GM12873 (cell line): ENCODE data around the gene HOXD12.

ENCODE experiments used
- CTCF ChIP-seq: IDR thresholded peaks from 2 replicates; pipeline ENCODE4 v1.5.1; 2012; ENCODE audit warnings: low read depth, mild to moderate bottlenecking, moderate library complexity, low read length, control low read depth; ENCODE audit not compliant: insufficient read depth; ENCODE audit errors: missing control alignments

Gene HOXD12

GRCh38 chr2:176123411-176124109, 24.0 kb downstream of the HOXD12 start:
- TF ChIP-seq CTCF, result no peak

GRCh38 chr2:176124110-176124946, 24.7 kb downstream of the HOXD12 start:
- no peak for TF ChIP-seq CTCF

GRCh38 chr2:176124947-176125771, 25.6 kb downstream of the HOXD12 start:
- TF ChIP-seq CTCF, result no peak

GRCh38 chr2:176125772-176126054, 26.1 kb downstream of the HOXD12 start:
- TF ChIP-seq CTCF, result no peak

- peak; percentile 70 for TF ChIP-seq CTCF
Observed at GRCh38 chr2:176126929-176127773, 27.6 kb downstream of the HOXD12 start.

- TF ChIP-seq CTCF, result no peak
Observed at GRCh38 chr2:176127774-176128072, 28.1 kb downstream of the HOXD12 start.
